ENCODE measurements around the gene DNAAF6. TPM values are rescaled to one million over a fixed set of nuclear protein-coding genes. Genes with fewer than 3 reads are reported as not detected.
A peak's percentile ranks its signal among the peaks of the same experiment; 100 is the strongest.
"Not testable (repeated sequence)": the region's sequence is repeated elsewhere in the genome, so short reads cannot be mapped to it uniquely, and the experiment has no call there.

Gene DNAAF6
- total RNA-seq (1 to 10 TPM in 1 of 7 donors, under 1 TPM in 2, not detected in 4; 0.20 to 1.1 (median 0.25) TPM), polyA plus RNA-seq (not detected)
- long read RNA-seq, donor 1 = 0 reads
- long read RNA-seq, donor 2, partial matches to known transcripts = 0 of 1 reads
- long read RNA-seq, donor 2, other reads (novel, unspliced or antisense) = 0 of 1 reads
- long read RNA-seq, donor 3 = 0 reads

DNA sequence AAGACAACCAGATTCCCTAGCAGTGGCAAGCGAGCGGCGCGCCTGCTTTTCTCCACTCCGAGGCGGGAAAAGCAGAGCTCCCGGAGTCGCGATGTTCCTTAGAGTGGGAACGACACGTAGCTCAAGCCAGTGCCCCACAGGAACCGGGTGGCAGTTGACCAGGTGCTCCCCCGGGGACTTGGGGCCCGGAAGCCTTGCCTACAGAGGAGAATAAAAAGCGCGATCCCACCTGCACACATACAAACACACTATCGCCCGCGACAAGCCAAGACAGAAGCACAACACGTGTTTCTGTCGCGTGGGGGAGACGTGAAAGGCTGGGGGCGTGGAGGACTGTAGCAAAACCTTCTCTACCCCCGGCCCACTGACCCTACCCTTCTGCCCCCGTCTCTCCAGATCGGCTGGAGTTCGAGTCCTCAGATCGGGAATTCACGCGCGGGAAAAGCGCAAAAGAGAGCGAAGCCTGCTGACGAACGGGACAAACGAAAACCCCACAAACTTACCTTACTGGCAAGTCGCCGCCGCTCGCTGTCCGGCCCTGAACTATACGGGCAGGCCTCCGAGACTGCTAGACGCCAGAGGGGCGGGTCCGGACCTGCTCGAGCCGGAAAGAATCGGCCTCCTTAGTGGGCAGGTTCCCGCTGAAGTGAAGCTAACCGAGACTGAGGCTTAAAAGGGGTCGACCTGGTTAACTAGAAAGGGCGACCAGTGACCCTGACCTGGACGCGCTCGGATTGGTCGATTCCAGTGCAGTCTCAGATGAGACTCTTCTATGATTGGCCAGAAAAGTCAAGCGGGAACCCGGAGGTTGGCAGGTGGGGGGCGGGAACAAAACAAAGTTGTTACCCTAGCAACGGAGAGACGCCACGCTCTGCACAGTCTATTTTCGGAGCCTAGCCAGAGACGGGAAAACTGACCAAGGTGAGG is at the start of gene DNAAF6, which contains the start of gene NUP62CL:
DNAAF6 (plus strand) TSS at position 842 of the 927 bp plus-strand sequence. CDS start 6,265 bp downstream, outside the sequence.
NUP62CL (minus strand) TSS at position 664 of the 927 bp plus-strand sequence. CDS start 31,287 bp downstream, outside the sequence.
- intact Hi-C loops (cut with DNase I) = loop anchor here in 1 of 4 donors (1.0 kb wide), 1 partner anchor 44 kb away; no protein-coding TSS in a partner anchor

DNA sequence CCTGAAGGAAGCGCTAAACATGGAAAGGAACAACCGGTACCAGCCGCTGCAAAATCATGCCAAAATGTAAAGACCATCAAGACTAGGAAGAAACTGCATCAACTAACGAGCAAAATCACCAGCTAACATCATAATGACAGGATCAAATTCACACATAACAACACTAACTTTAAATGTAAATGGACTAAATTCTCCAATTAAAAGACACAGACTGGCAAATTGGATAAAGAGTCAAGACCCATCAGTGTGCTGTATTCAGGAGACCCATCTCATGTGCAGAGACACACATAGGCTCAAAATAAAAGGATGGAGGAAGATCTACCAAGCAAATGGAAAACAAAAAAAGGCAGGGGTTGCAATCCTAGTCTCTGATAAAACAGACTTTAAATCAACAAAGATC is 48.8 kb upstream of the DNAAF6 start:
- intact Hi-C loops (cut with DNase I); H3K36me3 ChIP-seq; DNase-seq; H3K27ac ChIP-seq; H3K4me3 ChIP-seq; H3K9me3 ChIP-seq; H3K4me1 ChIP-seq (ENCODE audit: insufficient read depth); H3K27me3 ChIP-seq: not testable (repeated sequence)
- 81 to 92% (median 92%) methylated on average over 2 to 4 of the region's 4 CpGs for WGBS, 3 donors

More for the DNA sequence above, at the start of gene DNAAF6, which contains the start of gene NUP62CL:
- WGBS, 3 donors = 35 to 50% (median 42%) methylated on average over 66 of the region's 66 CpGs
- Histone ChIP-seq H3K9me3 (no peaks in the 10 kb centered on the region), H3K27me3 (no peaks in the 10 kb centered on the region), H3K36me3 (no peaks in the 10 kb centered on the region), H3K27ac (no peak within 1 kb of the TSS), H3K4me3 (peak within 1 kb of the TSS; percentile 31), H3K4me1 (ENCODE audit: insufficient read depth) (no peaks in the 10 kb centered on the region)
- TF ChIP-seq, protein P1, sequence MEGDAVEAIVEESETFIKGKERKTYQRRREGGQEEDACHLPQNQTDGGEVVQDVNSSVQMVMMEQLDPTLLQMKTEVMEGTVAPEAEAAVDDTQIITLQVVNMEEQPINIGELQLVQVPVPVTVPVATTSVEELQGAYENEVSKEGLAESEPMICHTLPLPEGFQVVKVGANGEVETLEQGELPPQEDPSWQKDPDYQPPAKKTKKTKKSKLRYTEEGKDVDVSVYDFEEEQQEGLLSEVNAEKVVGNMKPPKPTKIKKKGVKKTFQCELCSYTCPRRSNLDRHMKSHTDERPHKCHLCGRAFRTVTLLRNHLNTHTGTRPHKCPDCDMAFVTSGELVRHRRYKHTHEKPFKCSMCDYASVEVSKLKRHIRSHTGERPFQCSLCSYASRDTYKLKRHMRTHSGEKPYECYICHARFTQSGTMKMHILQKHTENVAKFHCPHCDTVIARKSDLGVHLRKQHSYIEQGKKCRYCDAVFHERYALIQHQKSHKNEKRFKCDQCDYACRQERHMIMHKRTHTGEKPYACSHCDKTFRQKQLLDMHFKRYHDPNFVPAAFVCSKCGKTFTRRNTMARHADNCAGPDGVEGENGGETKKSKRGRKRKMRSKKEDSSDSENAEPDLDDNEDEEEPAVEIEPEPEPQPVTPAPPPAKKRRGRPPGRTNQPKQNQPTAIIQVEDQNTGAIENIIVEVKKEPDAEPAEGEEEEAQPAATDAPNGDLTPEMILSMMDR (IDR thresholded peaks at IDR 0.05) = no peak
- TF ChIP-seq POLR2A (IDR thresholded peaks at IDR 0.05) (no peak), EP300 (IDR thresholded peaks at IDR 0.05) (no peak)
- DNase-seq = peak; percentile 46 to 59 (median 52)

DNA sequence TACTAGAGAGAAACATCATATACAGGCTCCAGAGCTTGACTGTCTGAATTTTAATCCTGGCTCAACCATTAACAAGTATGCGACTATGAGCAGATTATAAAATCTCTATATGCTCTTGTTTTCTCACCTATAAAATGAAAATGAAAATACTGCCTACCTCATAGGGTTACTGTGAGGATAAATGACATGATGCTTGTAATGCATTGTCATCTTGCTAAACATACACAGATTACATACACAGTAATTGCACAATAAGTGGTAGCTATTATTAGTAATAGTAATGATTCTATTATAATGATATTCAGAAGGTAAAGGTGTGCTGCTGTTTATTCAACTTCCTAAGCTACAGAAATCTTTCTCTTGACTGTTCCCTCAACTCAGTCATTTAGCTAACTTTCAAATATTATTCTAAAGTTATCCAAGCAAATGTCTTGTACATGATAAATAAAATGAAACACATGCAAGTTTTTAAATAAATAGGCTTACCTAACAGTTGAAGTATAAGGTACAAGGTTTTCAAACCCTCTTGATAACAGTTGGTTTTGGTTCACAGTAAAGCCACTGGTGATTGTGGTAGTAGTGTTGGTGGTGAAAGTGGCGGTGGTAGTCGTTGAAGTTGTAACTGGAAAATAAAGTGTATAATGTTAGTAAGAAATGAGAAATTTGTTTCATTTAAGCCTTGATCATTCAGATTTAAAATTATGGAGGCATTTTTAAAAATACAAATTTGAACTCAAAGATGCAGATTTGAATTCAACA is 39.1 kb upstream of the DNAAF6 start:
- 74 to 85% (median 81%) methylated on average over 3 of the region's 3 CpGs for WGBS, 3 donors
- DNase-seq = no peak
- TF ChIP-seq, protein P1 (IDR thresholded peaks at IDR 0.05) = no peak
- TF ChIP-seq POLR2A (IDR thresholded peaks at IDR 0.05) (no peak), EP300 (IDR thresholded peaks at IDR 0.05) (no peak)

DNA sequence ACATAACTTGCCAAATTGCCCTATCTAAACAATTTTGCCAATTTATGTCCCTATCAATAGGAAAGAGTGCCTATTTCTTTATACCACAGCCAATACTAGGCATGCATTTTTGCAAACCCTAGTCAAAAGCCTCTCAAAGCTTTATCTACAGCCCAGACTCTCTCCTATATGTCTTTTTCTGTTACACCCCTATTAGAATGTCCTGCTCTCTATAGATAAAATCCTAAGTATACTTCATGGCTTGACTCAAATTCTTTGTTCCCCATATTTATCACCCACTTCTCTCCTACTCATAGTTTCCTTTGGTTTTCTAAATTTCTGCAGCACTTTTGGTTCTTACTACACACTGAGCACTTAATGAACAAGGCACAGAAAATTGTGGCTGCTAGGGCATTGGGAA is 38.2 kb upstream of the DNAAF6 start:
- Histone ChIP-seq H3K9me3 (no peaks in the 10 kb centered on the region), H3K27me3 (no peaks in the 10 kb centered on the region), H3K4me3 (no peak overlapping the region), H3K27ac (no peak overlapping the region), H3K36me3 (no peaks in the 10 kb centered on the region), H3K4me1 (ENCODE audit: insufficient read depth) (no peaks in the 10 kb centered on the region)
- DNase-seq = no peak
- intact Hi-C loops (cut with DNase I) = no loop called here
- no peak for TF ChIP-seq POLR2A (IDR thresholded peaks at IDR 0.05)
- TF ChIP-seq, protein P1 (IDR thresholded peaks at IDR 0.05) = no peak
- TF ChIP-seq EP300 (IDR thresholded peaks at IDR 0.05) = no peak

More for the DNA sequence above, 39.1 kb upstream of the DNAAF6 start:
- H3K27me3 ChIP-seq = no peaks in the 10 kb centered on the region
- H3K4me3 ChIP-seq = no peak overlapping the region
- H3K9me3 ChIP-seq = no peaks in the 10 kb centered on the region
- no peaks in the 10 kb centered on the region for H3K4me1 ChIP-seq (ENCODE audit: insufficient read depth)
- H3K36me3 ChIP-seq = no peaks in the 10 kb centered on the region
- no peak overlapping the region for H3K27ac ChIP-seq
- intact Hi-C loops (cut with DNase I) = no loop called here
